H9 (cell line): ENCODE results near the gene KLF13. TPM values are rescaled to one million over a fixed set of nuclear protein-coding genes. Genes with fewer than 3 reads are reported as not detected.

Experiments
- DNase-seq: peaks from one replicate; pipeline ENCODE4 v3.0.0-alpha.2; 2017
- H2AFZ ChIP-seq: one replicate; pipeline ENCODE4 v1.6.1; 2013; ENCODE audit warnings: mild to moderate bottlenecking, low read length, control low read depth, moderate library complexity
- H2AK5ac ChIP-seq: 2 replicates; pipeline ENCODE4 v1.6.1; 2013; ENCODE audit warnings: low read length, control low read depth, mixed read lengths; ENCODE audit not compliant: insufficient read length
- H2BK120ac ChIP-seq: one replicate; pipeline ENCODE4 v1.6.1; 2013; ENCODE audit warnings: low read depth, mild to moderate bottlenecking, low read length, control low read depth, inconsistent platforms; ENCODE audit not compliant: poor library complexity, severe bottlenecking
- H2BK12ac ChIP-seq: 2 replicates; pipeline ENCODE4 v1.6.1; 2013; ENCODE audit warnings: low read length, control low read depth, mixed read lengths, low read depth; ENCODE audit not compliant: insufficient read length
- H2BK15ac ChIP-seq: 2 replicates; pipeline ENCODE4 v1.6.1; 2013; ENCODE audit warnings: low read depth, low read length, control low read depth
- H2BK20ac ChIP-seq: one replicate; pipeline ENCODE4 v1.6.1; 2013; ENCODE audit warnings: low read depth, mild to moderate bottlenecking, low read length, control low read depth, inconsistent platforms; ENCODE audit not compliant: poor library complexity, severe bottlenecking
- H2BK5ac ChIP-seq: 2 replicates; pipeline ENCODE4 v1.6.1; 2013; ENCODE audit warnings: low read length, control low read depth, mixed read lengths; ENCODE audit not compliant: insufficient read length
- H3K14ac ChIP-seq: 2 replicates; pipeline ENCODE4 v1.6.1; 2013; ENCODE audit warnings: low read length, control low read depth; ENCODE audit not compliant: insufficient read depth
- H3K18ac ChIP-seq: 2 replicates; pipeline ENCODE4 v1.6.1; 2013; ENCODE audit warnings: low read depth, mild to moderate bottlenecking, mixed read lengths, low read length, control low read depth; ENCODE audit not compliant: insufficient read length
- H3K23ac ChIP-seq: 2 replicates; pipeline ENCODE4 v1.6.1; 2013; ENCODE audit warnings: low read length, control low read depth, mixed read lengths, low read depth; ENCODE audit not compliant: insufficient read length
- H3K23me2 ChIP-seq: 2 replicates; pipeline ENCODE4 v1.6.1; 2013; ENCODE audit warnings: low read depth, mild to moderate bottlenecking, mixed read lengths, low read length, control low read depth; ENCODE audit not compliant: insufficient read length, poor library complexity, severe bottlenecking
- H3K27ac ChIP-seq: 2 replicates; pipeline ENCODE4 v1.5.1; 2013; ENCODE audit warnings: low read length, control low read depth, mixed read lengths, low read depth; ENCODE audit not compliant: insufficient read length
- H3K27me3 ChIP-seq: 2 replicates; pipeline ENCODE4 v1.6.1; 2013; ENCODE audit warnings: low read length, control low read depth, inconsistent platforms; ENCODE audit not compliant: insufficient read depth
- H3K4ac ChIP-seq: 2 replicates; pipeline ENCODE4 v1.6.1; 2013; ENCODE audit warnings: low read depth, mild to moderate bottlenecking, control low read depth, inconsistent platforms, low read length, moderate library complexity
- H3K4me1 ChIP-seq: 2 replicates; pipeline ENCODE4 v1.6.1; 2013; ENCODE audit warnings: low read length, control low read depth, inconsistent platforms; ENCODE audit not compliant: insufficient read depth
- H3K4me2 ChIP-seq: 2 replicates; pipeline ENCODE4 v1.6.1; 2013; ENCODE audit warnings: low read length, control low read depth, mixed read lengths; ENCODE audit not compliant: insufficient read length, insufficient read depth
- H3K56ac ChIP-seq: 2 replicates; pipeline ENCODE4 v1.6.1; 2013; ENCODE audit warnings: low read depth, mild to moderate bottlenecking, mixed read lengths, low read length, control low read depth; ENCODE audit not compliant: insufficient read length
- H3K79me1 ChIP-seq: 2 replicates; pipeline ENCODE4 v1.6.1; 2013; ENCODE audit warnings: low read depth, mild to moderate bottlenecking, moderate library complexity, low read length, control low read depth, inconsistent platforms; ENCODE audit not compliant: insufficient read depth, poor library complexity, severe bottlenecking
- H3K79me2 ChIP-seq: 2 replicates; pipeline ENCODE4 v1.6.1; 2013; ENCODE audit warnings: low read length, control low read depth, inconsistent platforms; ENCODE audit not compliant: insufficient read depth
- H3K9ac ChIP-seq: 2 replicates; pipeline ENCODE4 v1.6.1; 2013; ENCODE audit warnings: low read length, control low read depth, mixed read lengths; ENCODE audit not compliant: insufficient read length; ENCODE audit errors: extremely low read depth
- H3K9me3 ChIP-seq: one replicate; pipeline ENCODE4 v1.6.1; 2013; ENCODE audit warnings: low read depth, low read length, inconsistent platforms; ENCODE audit not compliant: control insufficient read depth
- H3T11ph ChIP-seq: one replicate; pipeline ENCODE4 v1.6.1; 2013; ENCODE audit warnings: mild to moderate bottlenecking, low read length, control low read depth, inconsistent platforms
- H4K20me1 ChIP-seq: one replicate; pipeline ENCODE4 v1.6.1; 2013; ENCODE audit not compliant: control insufficient read depth, insufficient read length, insufficient read depth
- H4K5ac ChIP-seq: 2 replicates; pipeline ENCODE4 v1.6.1; 2013; ENCODE audit warnings: low read depth, mild to moderate bottlenecking, mixed read lengths, low read length, control low read depth; ENCODE audit not compliant: insufficient read length
- H4K8ac ChIP-seq: replicated peaks from 2 replicates; pipeline ENCODE4 v1.6.1; 2013; ENCODE audit warnings: low read length, control low read depth, mixed read lengths, low read depth; ENCODE audit not compliant: insufficient read length
- H4K91ac ChIP-seq: 2 replicates; pipeline ENCODE4 v1.6.1; 2013; ENCODE audit warnings: low read depth, mild to moderate bottlenecking, moderate library complexity, mixed read lengths, low read length, control low read depth; ENCODE audit not compliant: insufficient read length
- H3K27ac Mint-ChIP-seq, 3 experiments: 2 replicates in 2 of 3; 3 replicates in 1 of 3; pipeline ENCODE4 v1.8.0; 2020 to 2021; ENCODE audit warnings: mixed read lengths in 3 of 3, mild to moderate bottlenecking in 1 of 3, moderate library complexity in 1 of 3
- H3K27me3 Mint-ChIP-seq: 2 replicates; pipeline ENCODE4 v1.8.0; 2021; ENCODE audit warnings: low read depth, mild to moderate bottlenecking, moderate library complexity, mixed read lengths
- H3K36me3 Mint-ChIP-seq, 3 experiments: 2 replicates in 2 of 3; 3 replicates in 1 of 3; pipeline ENCODE4 v1.8.0; 2020 to 2021; ENCODE audit warnings: low read depth in 3 of 3, mixed read lengths in 3 of 3; ENCODE audit not compliant: insufficient read depth in 1 of 3
- H3K4me1 Mint-ChIP-seq, 2 experiments: 2 replicates each; pipeline ENCODE4 v1.8.0; 2020; ENCODE audit warnings: mixed read lengths in 2 of 2
- H3K4me3 Mint-ChIP-seq, 2 experiments: 2 replicates in 1 of 2; 3 replicates in 1 of 2; pipeline ENCODE4 v1.8.0; 2020 to 2021; ENCODE audit warnings: mild to moderate bottlenecking in 2 of 2, mixed read lengths in 2 of 2, moderate library complexity in 1 of 2
- H3K9me3 Mint-ChIP-seq, 2 experiments: 2 replicates in 1 of 2; 3 replicates in 1 of 2; pipeline ENCODE4 v1.8.0; 2020; ENCODE audit warnings: mild to moderate bottlenecking in 2 of 2, mixed read lengths in 2 of 2, moderate library complexity in 1 of 2
- WGBS: extraction: QIAGEN DNeasy Blood & Tissue Kit; methylation state at CpG from one replicate; pipeline ENCODE4 v1.1.7; 2013; ENCODE audit warnings: missing lambda C conversion rate, low lambda C conversion rate, mixed read lengths; ENCODE audit not compliant: insufficient read length; ENCODE audit errors: extremely low coverage; 5-methylcytosine and 5-hydroxymethylcytosine counted together
- total RNA-seq: library from RNA; stranded (reverse); gene quantifications from 2 replicates; pipeline ENCODE4 v1.2.1, GENCODE V29; 2021
- TF ChIP-seq, protein P1 (sequence below): fragments of 200-600 bp; sonication (generic); conservative IDR thresholded peaks from 3 replicates; pipeline ENCODE4 v1.8.0; 2021; ENCODE audit warnings: antibody characterized with exemption, mild to moderate bottlenecking

The KLF13 gene
- total RNA-seq, 1 experiment from 2014 or later, result 33.4 TPM

DNA sequence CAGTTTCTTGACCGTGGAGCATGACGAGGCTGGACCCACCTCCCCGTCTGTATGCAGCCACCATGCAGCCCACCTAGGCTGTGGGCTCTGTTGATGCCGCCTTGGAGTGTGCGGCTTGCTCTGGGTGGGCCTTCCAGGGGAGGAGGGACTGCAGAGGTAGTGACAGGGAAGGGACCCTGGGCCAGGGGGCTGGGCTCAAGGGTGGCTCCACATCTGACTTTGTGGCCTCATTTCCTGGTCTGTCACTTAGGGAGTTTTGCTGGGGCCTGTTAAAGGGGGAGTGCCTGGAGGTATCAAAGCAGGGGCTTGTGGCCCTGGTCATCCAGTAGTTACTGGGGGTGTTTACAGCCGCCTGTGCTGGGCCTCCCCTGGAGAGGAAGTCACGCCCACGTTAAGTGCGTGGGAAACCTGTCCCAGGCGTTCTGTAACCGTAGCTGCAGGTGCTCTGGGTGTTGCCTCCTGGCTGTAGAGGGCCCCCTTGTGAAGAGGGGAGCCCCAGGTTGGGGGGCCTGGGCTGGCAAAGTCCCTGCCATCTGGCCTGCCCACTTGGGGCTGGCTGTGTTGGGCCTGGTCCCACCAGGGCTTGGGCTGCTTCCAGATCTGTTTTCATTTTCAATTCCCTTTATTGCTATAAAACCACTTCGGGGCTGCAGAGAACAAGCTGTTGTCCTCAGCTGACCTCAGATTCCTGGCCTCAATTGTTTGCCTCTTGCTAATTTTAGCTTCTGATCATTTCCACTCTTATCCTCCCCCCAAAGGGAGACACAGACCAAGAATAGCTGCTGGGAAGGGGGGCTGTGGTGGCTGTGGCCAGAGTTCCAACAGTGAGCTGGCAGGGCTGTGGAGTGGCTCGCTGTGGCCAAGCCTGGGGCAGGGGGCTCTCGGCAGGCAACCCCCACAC, 26.5 kb downstream of the KLF13 start:
- Histone ChIP-seq H3K56ac (no peak overlapping the region), H4K5ac (no peak overlapping the region), H3K23me2 (no peaks in the 10 kb centered on the region), H3K27ac (no peak overlapping the region), H2BK15ac (no peak overlapping the region), H3K4ac (no peak overlapping the region), H3T11ph (no peak overlapping the region), H3K14ac (no peak overlapping the region; the same call in 1 of the 2 replicates), H2BK12ac (no peak overlapping the region), H3K18ac (no peak overlapping the region), H3K4me2 (no peak overlapping the region), H2BK120ac (no peak overlapping the region), H3K9ac (no peak overlapping the region), H2AK5ac (no peak overlapping the region), H4K8ac (no peak overlapping the region), H2AFZ (no peak overlapping the region), H3K23ac (no peak overlapping the region), H2BK5ac (no peak overlapping the region), H2BK20ac (no peak overlapping the region), H4K91ac (no peak overlapping the region), H3K27me3 (no peaks in the 10 kb centered on the region), H3K4me1 (no peaks in the 10 kb centered on the region), H3K9me3 (no peaks in the 10 kb centered on the region), H3K79me2 (no peaks in the 10 kb centered on the region), H4K20me1 (no peaks in the 10 kb centered on the region), H3K79me1 (peaks cover 4% of the 10 kb centered on the region)
- no peaks in the 10 kb centered on the region; the same call in 1 of the 2 replicates for H3K27me3 Mint-ChIP-seq
- peak overlapping the region in 2 of 3 experiments; percentile 86 to 94; a peak in 5 of 7 replicates for H3K27ac Mint-ChIP-seq
- H3K4me3 Mint-ChIP-seq, result no peak overlapping the region
- TF ChIP-seq, protein P1, sequence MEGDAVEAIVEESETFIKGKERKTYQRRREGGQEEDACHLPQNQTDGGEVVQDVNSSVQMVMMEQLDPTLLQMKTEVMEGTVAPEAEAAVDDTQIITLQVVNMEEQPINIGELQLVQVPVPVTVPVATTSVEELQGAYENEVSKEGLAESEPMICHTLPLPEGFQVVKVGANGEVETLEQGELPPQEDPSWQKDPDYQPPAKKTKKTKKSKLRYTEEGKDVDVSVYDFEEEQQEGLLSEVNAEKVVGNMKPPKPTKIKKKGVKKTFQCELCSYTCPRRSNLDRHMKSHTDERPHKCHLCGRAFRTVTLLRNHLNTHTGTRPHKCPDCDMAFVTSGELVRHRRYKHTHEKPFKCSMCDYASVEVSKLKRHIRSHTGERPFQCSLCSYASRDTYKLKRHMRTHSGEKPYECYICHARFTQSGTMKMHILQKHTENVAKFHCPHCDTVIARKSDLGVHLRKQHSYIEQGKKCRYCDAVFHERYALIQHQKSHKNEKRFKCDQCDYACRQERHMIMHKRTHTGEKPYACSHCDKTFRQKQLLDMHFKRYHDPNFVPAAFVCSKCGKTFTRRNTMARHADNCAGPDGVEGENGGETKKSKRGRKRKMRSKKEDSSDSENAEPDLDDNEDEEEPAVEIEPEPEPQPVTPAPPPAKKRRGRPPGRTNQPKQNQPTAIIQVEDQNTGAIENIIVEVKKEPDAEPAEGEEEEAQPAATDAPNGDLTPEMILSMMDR, result no peak
- WGBS, result no CpG with 5 or more reads among the region's 14 CpGs
- DNase-seq, result no peak
- peaks cover 0 to 6% (median 2%) of the 10 kb centered on the region in 3 experiments; a peak in 4 of 7 replicates for H3K36me3 Mint-ChIP-seq
- H3K9me3 Mint-ChIP-seq, result no peaks in the 10 kb centered on the region
- peaks cover 35 to 39% of the 10 kb centered on the region in 2 experiments for H3K4me1 Mint-ChIP-seq
